Esophagus muscularis mucosa (tissue), 4 donors: ENCODE measurements around the gene MAST4. TPM values are rescaled to one million over a fixed set of nuclear protein-coding genes. Genes with fewer than 3 reads are reported as not detected.

Experiments
- DNase-seq: peaks from one replicate; pipeline ENCODE4 v3.0.0-alpha.2; 2017; ENCODE audit errors: extremely low spot score
- H3K27ac ChIP-seq, 4 donors: fragments of 200-600 bp; sonication (generic); replicated peaks in 1 of 4; 1 replicate in 3 of 4; 2 replicates in 1 of 4; pipeline ENCODE4 v1.5.1; 2016 to 2019; ENCODE audit warnings: mild to moderate bottlenecking in 1 of 4
- H3K27me3 ChIP-seq, 4 donors: fragments of 200-600 bp; sonication (generic); one replicate each; pipeline versions ENCODE4 v1.5.1 to v1.6.0; 2016 to 2019
- H3K36me3 ChIP-seq, 4 donors: fragments of 200-600 bp; sonication (generic); one replicate each; pipeline ENCODE4 v1.5.1; 2016 to 2019
- H3K4me1 ChIP-seq, 4 donors: fragments of 200-600 bp; sonication (generic); one replicate each; pipeline ENCODE4 v1.5.1; 2016 to 2019
- H3K4me3 ChIP-seq, 4 donors: fragments of 200-600 bp; sonication (generic); 1 replicate in 2 of 4; 2 replicates in 2 of 4; pipeline ENCODE4 v1.5.1; 2016 to 2019; ENCODE audit warnings: mild to moderate bottlenecking in 4 of 4, moderate library complexity in 1 of 4
- H3K9me3 ChIP-seq, 4 donors: fragments of 200-600 bp; sonication (generic); 1 replicate in 3 of 4; 2 replicates in 1 of 4; pipeline ENCODE4 v1.5.1; 2016 to 2019
- CTCF ChIP-seq, 3 experiments: fragments of 200-600 bp in 2 of 3; fragments of 450-650 bp in 1 of 3; sonication (generic) in 2 of 3; IDR thresholded peaks; one replicate each; pipeline ENCODE4 v1.5.1; 2017 to 2019; ENCODE audit warnings: antibody characterized with exemption in 3 of 3, mild to moderate bottlenecking in 2 of 3, moderate library complexity in 1 of 3
- EP300 ChIP-seq: sonication (generic); formaldehyde crosslinking; IDR thresholded peaks from one replicate; pipeline ENCODE4 v1.6.1; 2017; ENCODE audit warnings: antibody characterized with exemption
- POLR2A ChIP-seq: fragments of 450-650 bp; IDR thresholded peaks from one replicate; pipeline ENCODE4 v1.6.1; 2017; ENCODE audit warnings: antibody characterized with exemption, moderate library complexity, mild to moderate bottlenecking, low read depth
- POLR2AphosphoS5 ChIP-seq, 2 donors: sonication (generic); formaldehyde crosslinking; IDR thresholded peaks; one replicate each; pipeline ENCODE4 v1.6.1; 2017; ENCODE audit warnings: antibody characterized with exemption in 2 of 2
- WGBS: methylation state at CpG from one replicate; pipeline ENCODE4 v1.1.5; 2018; 5-methylcytosine and 5-hydroxymethylcytosine counted together
- intact Hi-C: fragments of 100-400 bp; cut with DNase I; formaldehyde crosslinking; loops from one replicate; pipeline ENCODE4 v1.15.1; 2023
- total RNA-seq, 4 donors: library from RNA; depleted of rRNA; stranded (reverse); fragments of >200 nt; gene quantifications; one replicate each; pipeline versions ENCODE4 v1.1.0 to v1.2.1, GENCODE V29; 2016

MAST4 gene
- total RNA-seq = 10 to 100 TPM; 26.2 to 39.7 (median 35.8) TPM

GRCh38 chr5:66595756-66596635 lies at the start of gene MAST4:
TSS of gene MAST4 (plus strand) at chr5:66596393. CDS start at chr5:66596656, 263 bp downstream.
- Histone ChIP-seq H3K27me3 (peaks cover 0 to 73% (median 13%) of the 10 kb centered on the region in 4 donors), H3K4me3 (peak within 1 kb of the TSS; percentile 60 to 74 (median 70)), H3K27ac (peak within 1 kb of the TSS in 2 of 4 donors; percentile 25 to 57), H3K36me3 (no peaks in the 10 kb centered on the region), H3K4me1 (peaks cover 16 to 26% (median 24%) of the 10 kb centered on the region in 4 donors), H3K9me3 (no peaks in the 10 kb centered on the region)
- 2% methylated on average over 38 of the region's 74 CpGs for WGBS
- DNase-seq = no peak
- intact Hi-C loops = no loop called here
- TF ChIP-seq POLR2AphosphoS5 (IDR thresholded peaks at IDR 0.05) = peak; percentile 31 to 63
- no peak for TF ChIP-seq EP300

DNA sequence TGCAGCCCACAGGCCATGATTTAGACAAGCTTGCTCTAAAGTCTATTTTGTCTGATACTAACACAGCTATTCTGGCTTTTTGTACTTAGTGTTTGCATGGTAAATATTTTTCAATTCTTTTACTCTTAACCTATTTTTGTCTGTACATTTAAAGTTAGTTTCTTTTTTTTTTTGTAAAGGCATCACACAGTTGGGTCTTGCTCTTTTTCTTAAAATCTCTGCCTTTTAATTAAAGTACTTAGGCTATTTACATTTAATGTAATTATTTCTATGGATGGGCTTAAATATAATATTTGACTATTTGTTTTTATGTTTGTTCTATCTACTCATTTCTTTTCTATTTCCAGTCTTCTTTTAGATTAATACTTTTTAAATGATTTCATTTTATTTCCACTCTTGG lies 49.7 kb upstream of the MAST4 start:
- intact Hi-C loops = no loop called here
- no peaks in the 10 kb centered on the region for H3K4me1 ChIP-seq
- H3K36me3 ChIP-seq = no peaks in the 10 kb centered on the region
- DNase-seq = no peak
- no peak overlapping the region for H3K27ac ChIP-seq
- TF ChIP-seq CTCF (IDR thresholded peaks at IDR 0.05) = no peak
- no peak overlapping the region for H3K4me3 ChIP-seq
- H3K27me3 ChIP-seq = no peaks in the 10 kb centered on the region
- H3K9me3 ChIP-seq = peaks cover 0 to 9% (median 6%) of the 10 kb centered on the region in 4 donors

DNA sequence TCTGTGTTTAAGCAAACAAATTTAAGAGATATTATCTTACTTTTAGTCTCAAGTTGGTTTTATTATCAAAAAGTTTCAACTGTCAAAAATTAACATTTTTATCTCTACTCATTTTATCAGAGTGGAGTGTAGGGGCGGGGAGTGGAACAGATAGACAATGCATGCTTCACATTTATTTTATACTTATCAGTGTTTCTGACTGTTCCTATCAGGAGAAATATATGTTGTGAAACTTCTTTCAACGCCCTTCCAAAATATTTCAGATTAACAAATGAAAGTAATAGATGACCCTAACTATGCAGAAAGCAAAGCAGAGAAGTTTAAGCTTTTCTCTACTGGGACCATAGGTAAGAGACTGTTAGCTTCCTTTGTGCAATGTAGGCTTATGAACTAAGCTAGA lies 44.9 kb upstream of the MAST4 start:
- Histone ChIP-seq H3K27ac (no peak overlapping the region), H3K27me3 (no peaks in the 10 kb centered on the region), H3K9me3 (peaks cover 0 to 13% (median 5%) of the 10 kb centered on the region in 4 donors), H3K4me3 (no peak overlapping the region), H3K4me1 (no peaks in the 10 kb centered on the region), H3K36me3 (no peaks in the 10 kb centered on the region)
- WGBS = 76% methylated on average over 2 of the region's 2 CpGs
- no peak for DNase-seq
- no peak for TF ChIP-seq CTCF (IDR thresholded peaks at IDR 0.05)
- TF ChIP-seq EP300 = no peak
- TF ChIP-seq POLR2AphosphoS5 (IDR thresholded peaks at IDR 0.05) = no peak
- TF ChIP-seq POLR2A = no peak
- intact Hi-C loops = no loop called here

GRCh38 chr5:66551945-66552344 lies 44.2 kb upstream of the MAST4 start:
- H3K4me1 ChIP-seq = no peaks in the 10 kb centered on the region
- no peak overlapping the region for H3K27ac ChIP-seq
- no peaks in the 10 kb centered on the region for H3K36me3 ChIP-seq
- peaks cover 0 to 9% (median under 1%) of the 10 kb centered on the region in 4 donors for H3K9me3 ChIP-seq
- TF ChIP-seq EP300 (no peak), CTCF (IDR thresholded peaks at IDR 0.05) (no peak), POLR2A (no peak), POLR2AphosphoS5 (IDR thresholded peaks at IDR 0.05) (no peak)
- H3K4me3 ChIP-seq = no peak overlapping the region
- 44% methylated on average over 1 of the region's 1 CpG for WGBS
- intact Hi-C loops = no loop called here
- no peaks in the 10 kb centered on the region for H3K27me3 ChIP-seq
- DNase-seq = no peak

DNA sequence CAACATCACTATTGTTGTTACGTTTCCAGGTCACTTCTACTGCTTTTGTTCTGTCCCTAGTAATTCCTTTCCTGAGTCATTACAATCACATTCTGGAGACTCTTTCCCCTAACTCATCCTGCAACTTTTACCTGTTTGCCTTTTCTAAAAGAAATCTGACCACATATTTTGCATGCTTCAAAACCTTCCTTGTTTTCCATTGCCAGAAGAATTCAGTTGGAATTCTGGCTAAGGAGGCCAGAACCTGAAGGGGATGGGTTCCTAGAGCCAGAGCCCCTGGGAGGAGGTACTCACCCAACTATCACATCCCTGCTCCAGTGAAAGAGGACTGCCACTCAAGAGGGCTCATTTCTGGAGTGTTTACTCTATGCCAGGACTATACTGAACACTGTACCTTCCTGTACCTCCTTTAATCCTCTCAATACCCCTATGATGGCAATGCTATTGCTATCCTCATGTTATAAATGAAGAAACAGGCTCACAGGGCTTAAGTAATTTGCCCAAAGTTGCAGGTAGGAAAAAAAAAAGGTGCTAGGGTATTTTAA lies 42.8 kb upstream of the MAST4 start:
- 72% methylated on average over 1 of the region's 1 CpG for WGBS
- DNase-seq = no peak

More for the DNA sequence above, 42.8 kb upstream of the MAST4 start:
- Histone ChIP-seq H3K36me3 (no peaks in the 10 kb centered on the region), H3K4me3 (no peak overlapping the region), H3K27ac (no peak overlapping the region), H3K27me3 (no peaks in the 10 kb centered on the region), H3K9me3 (peaks cover 0 to 9% (median 0%) of the 10 kb centered on the region in 4 donors), H3K4me1 (no peaks in the 10 kb centered on the region)
- intact Hi-C loops = no loop called here
- TF ChIP-seq CTCF (IDR thresholded peaks at IDR 0.05) (no peak), POLR2AphosphoS5 (IDR thresholded peaks at IDR 0.05) (no peak), POLR2A (no peak), EP300 (no peak)
